GM10266 (cell line): ENCODE measurements around the gene HTR4.

Source experiments
- DNase-seq: peaks from one replicate; pipeline ENCODE4 v3.0.0; 2012; ENCODE audit errors: extremely low spot score
- CTCF ChIP-seq: IDR thresholded peaks from 2 replicates; pipeline ENCODE4 v1.5.1; 2012; ENCODE audit warnings: mild to moderate bottlenecking, low read depth; ENCODE audit not compliant: control insufficient read depth, insufficient read depth; ENCODE audit errors: missing control alignments

HTR4 gene

DNA sequence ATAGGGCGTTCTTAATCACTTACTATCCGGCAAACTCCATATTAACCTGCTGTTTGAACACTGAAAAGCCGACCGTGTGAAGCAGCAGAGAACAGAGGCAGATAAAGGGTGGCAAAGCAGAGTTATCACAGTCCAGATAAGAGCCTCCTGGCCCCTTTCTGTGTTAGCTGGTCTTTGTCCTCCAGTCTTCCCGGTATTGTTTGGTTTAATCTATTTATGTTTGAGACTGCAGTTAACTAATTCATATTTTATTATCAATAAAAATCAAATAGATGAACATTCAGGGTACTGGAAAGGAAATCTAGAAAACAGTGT is 6.0 kb upstream of the HTR4 start:
- no peak for DNase-seq
- no peak for TF ChIP-seq CTCF

- TF ChIP-seq CTCF, result no peak
- no peak for DNase-seq
Observed at GRCh38 chr5:148659641-148660345, 5.5 kb upstream of the HTR4 start.

- no peak for DNase-seq
- no peak for TF ChIP-seq CTCF
Observed at GRCh38 chr5:148653291-148653835, 964 bp downstream of the HTR4 start.

DNA sequence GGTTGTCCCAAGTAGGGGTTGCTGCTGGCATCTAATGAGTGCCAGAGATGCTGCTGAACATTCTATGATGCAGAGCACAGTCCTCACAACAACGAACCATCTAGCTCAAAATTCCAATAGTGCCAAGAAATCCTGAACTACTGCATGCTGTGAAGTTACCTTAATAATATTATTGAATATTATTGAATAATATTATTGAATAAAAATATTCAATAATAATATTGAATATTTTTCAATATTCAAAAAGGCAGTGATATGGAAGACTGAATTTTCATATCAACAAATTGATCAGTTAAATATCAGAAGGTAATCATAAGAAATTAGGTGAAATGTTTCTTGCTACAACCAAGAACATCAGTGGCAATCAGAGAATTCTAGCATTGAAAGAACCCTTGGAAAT is 2.8 kb downstream of the HTR4 start:
- no peak for TF ChIP-seq CTCF

GRCh38 chr5:148645527-148645926 is 8.8 kb downstream of the HTR4 start:
- DNase-seq, result no peak

More for the DNA sequence above, 2.8 kb downstream of the HTR4 start:
- DNase-seq, result no peak

GRCh38 chr5:148641735-148642134 is 12.6 kb downstream of the HTR4 start:
- DNase-seq, result no peak
- TF ChIP-seq CTCF, result no peak

More at GRCh38 chr5:148645527-148645926, 8.8 kb downstream of the HTR4 start:
- TF ChIP-seq CTCF, result no peak

GRCh38 chr5:148640471-148640870 is 13.9 kb downstream of the HTR4 start:
- no peak for TF ChIP-seq CTCF
- DNase-seq, result no peak
